B cell (primary cell): ENCODE data around the gene MRPL55. TPM values are rescaled to one million over a fixed set of nuclear protein-coding genes. Genes with fewer than 3 reads are reported as not detected.

Experiments
- ATAC-seq: fragments of 200-7000 bp; cut with Tn5 transposase; one replicate; pipeline ENCODE4 v1.10.0; 2021; ENCODE audit warnings: low read depth, mild to moderate bottlenecking, moderate number of reproducible peaks, moderate library complexity
- CTCF ChIA-PET: fragments of 350-600 bp; sonication (Branson Sonifier 250); formaldehyde crosslinking; loops from one replicate; lab custom pipeline; 2021; ENCODE audit warnings: antibody characterized with exemption, inconsistent platforms; lab: Charles Lee
- POLR2A ChIA-PET: fragments of 350-600 bp; sonication (Branson Sonifier 250); formaldehyde crosslinking; loops from one replicate; lab custom pipeline; 2021; ENCODE audit warnings: antibody characterized with exemption; lab: Charles Lee
- DNase-seq: peaks from one replicate; pipeline ENCODE4 v3.0.0; 2013
- H2AFZ ChIP-seq: 2 replicates; pipeline ENCODE4 v1.6.1; 2012; ENCODE audit warnings: mild to moderate bottlenecking, low read depth, low read length; ENCODE audit not compliant: insufficient read depth, poor library complexity, severe bottlenecking
- H3K27ac ChIP-seq, 2 donors: 1 replicate in 1 of 2; 2 replicates in 1 of 2; pipeline ENCODE4 v1.5.1; 2012 to 2013; ENCODE audit warnings: low read length in 2 of 2, mild to moderate bottlenecking in 2 of 2, moderate library complexity in 1 of 2
- H3K27me3 ChIP-seq, 4 experiments: fragments of 200-600 bp in 1 of 4; sonication (generic) in 1 of 4; replicated peaks in 1 of 4; 1 replicate in 2 of 4; 2 replicates in 2 of 4; pipeline versions ENCODE4 v1.6.1 to v1.7.0; 2013 to 2016; ENCODE audit warnings: low read length in 3 of 4, mild to moderate bottlenecking in 2 of 4, mixed read lengths in 1 of 4, moderate library complexity in 1 of 4; ENCODE audit not compliant: insufficient read depth in 4 of 4, control insufficient read depth in 3 of 4; ENCODE audit errors: control extremely low read depth in 1 of 4
- H3K36me3 ChIP-seq, 2 experiments: replicated peaks in 1 of 2; 1 replicate in 1 of 2; 2 replicates in 1 of 2; pipeline versions ENCODE4 v1.6.1 to v1.7.1; 2013; ENCODE audit warnings: low read length in 1 of 2; ENCODE audit not compliant: insufficient read depth in 2 of 2, control insufficient read depth in 1 of 2; ENCODE audit errors: control extremely low read depth in 1 of 2, extremely low read depth in 1 of 2
- H3K4me1 ChIP-seq, 2 donors: fragments of 200-600 bp in 1 of 2; sonication (generic) in 1 of 2; 1 replicate in 1 of 2; 2 replicates in 1 of 2; pipeline versions ENCODE4 v1.5.1 to v1.6.1; 2013 to 2017; ENCODE audit warnings: low read length in 2 of 2; ENCODE audit not compliant: control insufficient read depth in 2 of 2, insufficient read depth in 2 of 2
- H3K4me2 ChIP-seq: replicated peaks from 2 replicates; pipeline ENCODE3; 2012; ENCODE audit warnings: mild to moderate bottlenecking, low read depth, low read length; ENCODE audit not compliant: poor library complexity, severe bottlenecking
- H3K4me3 ChIP-seq, 5 experiments: fragments of 200-600 bp in 1 of 5; sonication (generic) in 1 of 5; 1 replicate in 3 of 5; 2 replicates in 2 of 5; pipeline versions ENCODE4 v1.5.1 to v1.7.0; 2011 to 2016; ENCODE audit warnings: low read length in 4 of 5, mild to moderate bottlenecking in 4 of 5, low read depth in 2 of 5, control low read depth in 1 of 5, moderate library complexity in 1 of 5; ENCODE audit not compliant: insufficient read depth in 1 of 5; ENCODE audit errors: control extremely low read depth in 1 of 5, extremely low read depth in 1 of 5
- H3K79me2 ChIP-seq: fragments of 200-600 bp; sonication (generic); one replicate; pipeline ENCODE4 v1.6.0; 2016; ENCODE audit warnings: low read length; ENCODE audit not compliant: control insufficient read depth, insufficient read depth
- H3K9ac ChIP-seq: fragments of 200-600 bp; sonication (generic); 2 replicates; pipeline ENCODE4 v1.6.1; 2017; ENCODE audit warnings: mild to moderate bottlenecking, low read length, moderate library complexity
- H3K9me3 ChIP-seq, 3 donors: one replicate each; pipeline versions ENCODE4 v1.6.1 to v1.7.1; 2013; ENCODE audit warnings: low read length in 2 of 3; ENCODE audit not compliant: control insufficient read depth in 2 of 3, insufficient read depth in 1 of 3; ENCODE audit errors: control extremely low read depth in 1 of 3
- H4K20me1 ChIP-seq: 2 replicates; pipeline ENCODE4 v1.6.0; 2012; ENCODE audit warnings: mild to moderate bottlenecking, low read length; ENCODE audit not compliant: insufficient read depth, control insufficient read depth, poor library complexity, severe bottlenecking
- H3K27ac Mint-ChIP-seq: one replicate; pipeline ENCODE4 v1.8.0; 2021; ENCODE audit warnings: mixed read lengths
- H3K27me3 Mint-ChIP-seq: one replicate; pipeline ENCODE4 v1.8.0; 2021; ENCODE audit warnings: mixed read lengths
- H3K4me1 Mint-ChIP-seq: one replicate; pipeline ENCODE4 v1.8.0; 2021; ENCODE audit warnings: mixed read lengths
- H3K4me3 Mint-ChIP-seq: one replicate; pipeline ENCODE4 v1.8.0; 2021; ENCODE audit warnings: mixed read lengths
- H3K9me3 Mint-ChIP-seq: one replicate; pipeline ENCODE4 v1.8.0; 2022; ENCODE audit warnings: mixed read lengths; ENCODE audit not compliant: insufficient read depth
- CTCF ChIP-seq: fragments of 200-600 bp; IDR thresholded peaks from one replicate; pipeline ENCODE4 v1.8.0; 2022; ENCODE audit warnings: antibody characterized with exemption, mild to moderate bottlenecking
- EZH2 ChIP-seq: IDR thresholded peaks from 2 replicates; pipeline ENCODE4 v1.6.1; 2012; ENCODE audit warnings: borderline replicate concordance, low read depth, mild to moderate bottlenecking, moderate library complexity, low read length; ENCODE audit not compliant: insufficient read depth, poor library complexity, severe bottlenecking
- WGBS: methylation state at CpG from one replicate; pipeline ENCODE4 v1.1.5; 2013; ENCODE audit warnings: missing lambda C conversion rate; ENCODE audit not compliant: insufficient coverage; 5-methylcytosine and 5-hydroxymethylcytosine counted together
- intact Hi-C: fragments of 100-400 bp; cut with micrococcal nuclease; formaldehyde crosslinking; loops from one replicate; pipeline ENCODE4 v1.10.0; 2022
- polyA plus RNA-seq: library from polyadenylated mRNA; depleted of rRNA; stranded (reverse); fragments of >200 nt; gene quantifications from 2 replicates; pipeline ENCODE4 v1.2.3, GENCODE V29; 2012
- total RNA-seq, 2 donors: library from RNA; stranded (reverse); fragments of 120-200 nt in 1 of 2; gene quantifications; 1 replicate in 1 of 2; 2 replicates in 1 of 2; pipeline versions ENCODE4 v1.2.3 to v1.2.4, GENCODE V29; 2013 to 2022

MRPL55 gene
- total and polyA plus RNA-seq, 2 donors (not counting 1 experiment from before 2014, with no cell fraction given), result 38.9 to 297 TPM

GRCh38 chr1:228070851-228071250 lies 38.2 kb downstream of the MRPL55 start:
- Mint-ChIP-seq H3K27ac (no peak overlapping the region), H3K4me1 (peaks cover 2% of the 10 kb centered on the region), H3K4me3 (no peak overlapping the region), H3K9me3 (no peaks in the 10 kb centered on the region), H3K27me3 (peaks cover 4% of the 10 kb centered on the region)
- H3K4me1 ChIP-seq, result no peaks in the 10 kb centered on the region
- peaks cover 0 to 36% (median 9%) of the 10 kb centered on the region in 4 experiments for H3K27me3 ChIP-seq
- POLR2A ChIA-PET, result no interaction called here
- TF ChIP-seq CTCF, result no peak
- no peak for TF ChIP-seq EZH2
- no peaks in the 10 kb centered on the region for H3K36me3 ChIP-seq
- H3K27ac ChIP-seq, result no peak overlapping the region
- H3K9me3 ChIP-seq, result peaks cover 0 to 2% (median 0%) of the 10 kb centered on the region in 3 donors
- 62% methylated on average over 3 of the region's 3 CpGs for WGBS
- intact Hi-C loops, result no loop called here
- CTCF ChIA-PET, result no interaction called here
- DNase-seq (no peak), ATAC-seq (no peak)
- no peak overlapping the region for H3K4me3 ChIP-seq
- no peak overlapping the region for H3K4me2 ChIP-seq
- no peak overlapping the region for H2AFZ ChIP-seq
- H3K79me2 ChIP-seq, result no peaks in the 10 kb centered on the region
- H4K20me1 ChIP-seq, result peaks cover 8% of the 10 kb centered on the region
- H3K9ac ChIP-seq, result no peak overlapping the region

GRCh38 chr1:228070173-228070572 lies 38.9 kb downstream of the MRPL55 start:
- Mint-ChIP-seq H3K27ac (no peak overlapping the region), H3K4me1 (peaks cover 2% of the 10 kb centered on the region), H3K9me3 (no peaks in the 10 kb centered on the region), H3K4me3 (no peak overlapping the region), H3K27me3 (peaks cover 8% of the 10 kb centered on the region)
- CTCF ChIA-PET, result no interaction called here
- POLR2A ChIA-PET, result no interaction called here
- H3K79me2 ChIP-seq, result no peaks in the 10 kb centered on the region
- no peaks in the 10 kb centered on the region for H3K36me3 ChIP-seq
- H3K9ac ChIP-seq, result no peak overlapping the region
- intact Hi-C loops, result no loop called here
- no peak for ATAC-seq
- no peak for DNase-seq
- H3K4me2 ChIP-seq, result no peak overlapping the region
- H3K27me3 ChIP-seq, result peaks cover 0 to 43% (median 14%) of the 10 kb centered on the region in 4 experiments
- no peak overlapping the region for H3K27ac ChIP-seq
- no peak overlapping the region for H3K4me3 ChIP-seq
- peaks cover 0 to 7% (median 0%) of the 10 kb centered on the region in 3 donors for H3K9me3 ChIP-seq
- peaks cover 1% of the 10 kb centered on the region for H4K20me1 ChIP-seq
- 62% methylated on average over 2 of the region's 2 CpGs for WGBS
- TF ChIP-seq CTCF (no peak), EZH2 (no peak)
- H3K4me1 ChIP-seq, result no peaks in the 10 kb centered on the region
- no peak overlapping the region for H2AFZ ChIP-seq
